ENCODE data around the gene ASB1. TPM values are rescaled to one million over a fixed set of nuclear protein-coding genes. Genes with fewer than 3 reads are reported as not detected.

ASB1 gene
- total RNA-seq, 2 experiments from 2014 or later = 34.5 to 35.6 TPM

- no peak overlapping the region for H3K27ac Mint-ChIP-seq
- peaks cover 10% of the 10 kb centered on the region for H3K4me1 Mint-ChIP-seq
- DNase-seq = no peak
- H3K27me3 Mint-ChIP-seq = peaks cover 4% of the 10 kb centered on the region
- no peak overlapping the region for H3K4me3 Mint-ChIP-seq
- no peak for ATAC-seq
- peaks cover 6% of the 10 kb centered on the region for H3K36me3 Mint-ChIP-seq
- H3K9me3 Mint-ChIP-seq (ENCODE audit: low read depth) = peaks cover 6% of the 10 kb centered on the region
- CTCF ChIA-PET = interaction anchor here (0.7 to 2.5 kb wide), 8 partner anchors 11 to 172 kb away, joined by 3 to 15 read pairs (median 6); no protein-coding TSS in a partner anchor
Observed at GRCh38 chr2:238464389-238464788, 37.7 kb downstream of the ASB1 start.

- H3K27ac Mint-ChIP-seq = no peak overlapping the region
- peaks cover 4% of the 10 kb centered on the region for H3K27me3 Mint-ChIP-seq
- H3K36me3 Mint-ChIP-seq = peaks cover 10% of the 10 kb centered on the region
- CTCF ChIA-PET = interaction anchor here (1.0 to 2.5 kb wide), 2 partner anchors 9 to 96 kb away, joined by 3 to 15 read pairs; no protein-coding TSS in a partner anchor
- peaks cover 12% of the 10 kb centered on the region for H3K4me1 Mint-ChIP-seq
- DNase-seq = no peak
- peaks cover 11% of the 10 kb centered on the region for H3K9me3 Mint-ChIP-seq (ENCODE audit: low read depth)
- no peak overlapping the region for H3K4me3 Mint-ChIP-seq
- ATAC-seq = no peak
Observed at GRCh38 chr2:238465487-238466242, 38.9 kb downstream of the ASB1 start.

GRCh38 chr2:238466243-238466756 is 39.6 kb downstream of the ASB1 start:
- H3K27ac Mint-ChIP-seq = no peak overlapping the region
- H3K4me1 Mint-ChIP-seq = peaks cover 9% of the 10 kb centered on the region
- H3K4me3 Mint-ChIP-seq = no peak overlapping the region
- H3K27me3 Mint-ChIP-seq = peaks cover 4% of the 10 kb centered on the region
- ATAC-seq = no peak
- no peak for DNase-seq
- H3K9me3 Mint-ChIP-seq (ENCODE audit: low read depth) = peaks cover 11% of the 10 kb centered on the region
- CTCF ChIA-PET = interaction anchor here (1.4 to 2.5 kb wide), 3 partner anchors 19 to 97 kb away, joined by 3 to 15 read pairs (median 3); no protein-coding TSS in a partner anchor
- H3K36me3 Mint-ChIP-seq = peaks cover 13% of the 10 kb centered on the region

GRCh38 chr2:238467062-238467461 is 40.3 kb downstream of the ASB1 start:
- Mint-ChIP-seq H3K9me3 (ENCODE audit: low read depth) (peaks cover 14% of the 10 kb centered on the region), H3K4me3 (no peak overlapping the region), H3K4me1 (peaks cover 9% of the 10 kb centered on the region), H3K27ac (no peak overlapping the region), H3K36me3 (peaks cover 13% of the 10 kb centered on the region), H3K27me3 (peaks cover 4% of the 10 kb centered on the region)
- ATAC-seq (no peak), DNase-seq (no peak)
- CTCF ChIA-PET = interaction anchor here (0.7 to 1.6 kb wide), 3 partner anchors 19 to 98 kb away, joined by 3 read pairs; no protein-coding TSS in a partner anchor

GRCh38 chr2:238467792-238468191 is 41.1 kb downstream of the ASB1 start:
- CTCF ChIA-PET = interaction anchor here (0.9 to 1.6 kb wide), 4 partner anchors 20 to 110 kb away, joined by 3 read pairs; no protein-coding TSS in a partner anchor
- Mint-ChIP-seq H3K4me3 (no peak overlapping the region), H3K27me3 (peaks cover 4% of the 10 kb centered on the region), H3K9me3 (ENCODE audit: low read depth) (peaks cover 22% of the 10 kb centered on the region), H3K27ac (no peak overlapping the region), H3K4me1 (peaks cover 11% of the 10 kb centered on the region), H3K36me3 (peaks cover 19% of the 10 kb centered on the region)
- DNase-seq = no peak
- ATAC-seq = no peak

- CTCF ChIA-PET = no interaction called here
Observed at GRCh38 chr2:238469155-238469554, 42.4 kb downstream of the ASB1 start.

GRCh38 chr2:238473014-238473413 is 46.3 kb downstream of the ASB1 start:
- DNase-seq (no peak), ATAC-seq (no peak)
- H3K27ac Mint-ChIP-seq = no peak overlapping the region
- H3K9me3 Mint-ChIP-seq (ENCODE audit: low read depth) = peaks cover 33% of the 10 kb centered on the region
- peaks cover 12% of the 10 kb centered on the region for H3K4me1 Mint-ChIP-seq
- no peak overlapping the region for H3K4me3 Mint-ChIP-seq
- CTCF ChIA-PET = no interaction called here
- H3K36me3 Mint-ChIP-seq = peaks cover 32% of the 10 kb centered on the region
- peaks cover 4% of the 10 kb centered on the region for H3K27me3 Mint-ChIP-seq

More at GRCh38 chr2:238469155-238469554, 42.4 kb downstream of the ASB1 start:
- H3K36me3 Mint-ChIP-seq = peaks cover 31% of the 10 kb centered on the region
- peaks cover 4% of the 10 kb centered on the region for H3K27me3 Mint-ChIP-seq
- peaks cover 12% of the 10 kb centered on the region for H3K4me1 Mint-ChIP-seq
- no peak overlapping the region for H3K4me3 Mint-ChIP-seq
- peaks cover 31% of the 10 kb centered on the region for H3K9me3 Mint-ChIP-seq (ENCODE audit: low read depth)
- DNase-seq (no peak), ATAC-seq (no peak)
- H3K27ac Mint-ChIP-seq = no peak overlapping the region

GRCh38 chr2:238473523-238473922 is 46.8 kb downstream of the ASB1 start:
- CTCF ChIA-PET = no interaction called here
- DNase-seq (no peak), ATAC-seq (no peak)
- Mint-ChIP-seq H3K27ac (no peak overlapping the region), H3K4me1 (peaks cover 11% of the 10 kb centered on the region), H3K9me3 (ENCODE audit: low read depth) (peaks cover 33% of the 10 kb centered on the region), H3K4me3 (no peak overlapping the region), H3K36me3 (peaks cover 32% of the 10 kb centered on the region), H3K27me3 (peaks cover 4% of the 10 kb centered on the region)

GRCh38 chr2:238475034-238475433 is 48.3 kb downstream of the ASB1 start:
- no peak overlapping the region for H3K27ac Mint-ChIP-seq
- ATAC-seq = no peak
- peaks cover 4% of the 10 kb centered on the region for H3K4me1 Mint-ChIP-seq
- CTCF ChIA-PET = interaction anchor here (1.2 kb wide), 1 partner anchor 10 kb away, joined by 3 read pairs; no protein-coding TSS in a partner anchor
- peaks cover 26% of the 10 kb centered on the region for H3K36me3 Mint-ChIP-seq
- H3K4me3 Mint-ChIP-seq = no peak overlapping the region
- DNase-seq = no peak
- no peaks in the 10 kb centered on the region for H3K27me3 Mint-ChIP-seq
- peaks cover 27% of the 10 kb centered on the region for H3K9me3 Mint-ChIP-seq (ENCODE audit: low read depth)

GRCh38 chr2:238475566-238475965 is 48.8 kb downstream of the ASB1 start:
- peaks cover 27% of the 10 kb centered on the region for H3K9me3 Mint-ChIP-seq (ENCODE audit: low read depth)
- no peak overlapping the region for H3K27ac Mint-ChIP-seq
- no peaks in the 10 kb centered on the region for H3K27me3 Mint-ChIP-seq
- peaks cover 24% of the 10 kb centered on the region for H3K36me3 Mint-ChIP-seq
- no peak for ATAC-seq
- H3K4me1 Mint-ChIP-seq = peaks cover 4% of the 10 kb centered on the region
- H3K4me3 Mint-ChIP-seq = no peak overlapping the region
- DNase-seq = no peak
- CTCF ChIA-PET = interaction anchor here (1.2 kb wide), 1 partner anchor 11 kb away, joined by 3 read pairs; no protein-coding TSS in a partner anchor

GRCh38 chr2:238476258-238476657 is 49.5 kb downstream of the ASB1 start:
- DNase-seq = no peak
- Mint-ChIP-seq H3K4me1 (peaks cover 4% of the 10 kb centered on the region), H3K9me3 (ENCODE audit: low read depth) (peaks cover 28% of the 10 kb centered on the region), H3K4me3 (no peak overlapping the region), H3K36me3 (peaks cover 21% of the 10 kb centered on the region), H3K27me3 (no peaks in the 10 kb centered on the region), H3K27ac (no peak overlapping the region)
- no peak for ATAC-seq
- CTCF ChIA-PET = no interaction called here

- ATAC-seq (no peak), DNase-seq (no peak)
- Mint-ChIP-seq H3K36me3 (peaks cover 11% of the 10 kb centered on the region), H3K27me3 (no peaks in the 10 kb centered on the region), H3K4me3 (no peak overlapping the region), H3K27ac (no peak overlapping the region), H3K4me1 (no peaks in the 10 kb centered on the region), H3K9me3 (ENCODE audit: low read depth) (peaks cover 15% of the 10 kb centered on the region)
- CTCF ChIA-PET = interaction anchor here (1.1 to 1.8 kb wide), 2 partner anchors 8 to 35 kb away, joined by 3 to 5 read pairs; no protein-coding TSS in a partner anchor
Observed at GRCh38 chr2:238478216-238478615, 51.5 kb downstream of the ASB1 start.

- H3K4me1 Mint-ChIP-seq = no peaks in the 10 kb centered on the region
- H3K27me3 Mint-ChIP-seq = no peaks in the 10 kb centered on the region
- CTCF ChIA-PET = no interaction called here
Observed at GRCh38 chr2:238479847-238480246, 53.1 kb downstream of the ASB1 start.

GRCh38 chr2:238483021-238483420 is 56.3 kb downstream of the ASB1 start:
- DNase-seq (no peak), ATAC-seq (no peak)
- Mint-ChIP-seq H3K36me3 (peaks cover 2% of the 10 kb centered on the region), H3K4me1 (no peaks in the 10 kb centered on the region), H3K27ac (no peak overlapping the region), H3K27me3 (no peaks in the 10 kb centered on the region), H3K9me3 (ENCODE audit: low read depth) (peaks cover 5% of the 10 kb centered on the region), H3K4me3 (no peak overlapping the region)
- CTCF ChIA-PET = no interaction called here

More at GRCh38 chr2:238479847-238480246, 53.1 kb downstream of the ASB1 start:
- ATAC-seq (no peak), DNase-seq (no peak)
- no peak overlapping the region for H3K27ac Mint-ChIP-seq
- peaks cover 4% of the 10 kb centered on the region for H3K36me3 Mint-ChIP-seq
- peaks cover 7% of the 10 kb centered on the region for H3K9me3 Mint-ChIP-seq (ENCODE audit: low read depth)
- H3K4me3 Mint-ChIP-seq = no peak overlapping the region
